HG02610 (cell line): ENCODE data around the gene RAB31.

Source experiments
- ATAC-seq: cut with Tn5 transposase; IDR thresholded peaks from one replicate; pipeline ENCODE4 v1.9.1; 2021; ENCODE audit warnings: mild to moderate bottlenecking, moderate library complexity; ENCODE audit not compliant: unreplicated experiment

The RAB31 gene

GRCh38 chr18:9810299-9810698 lies 102.2 kb downstream of the RAB31 start:
- no peak for ATAC-seq

GRCh38 chr18:9810994-9811705 lies 103.0 kb downstream of the RAB31 start:
- ATAC-seq, result no peak

- no peak for ATAC-seq
Measured at GRCh38 chr18:9811978-9812377, 103.9 kb downstream of the RAB31 start.

- ATAC-seq, result no peak
Measured at GRCh38 chr18:9814431-9814830, 106.3 kb downstream of the RAB31 start.

- no peak for ATAC-seq
Measured at GRCh38 chr18:9817286-9817685, 109.2 kb downstream of the RAB31 start.

- ATAC-seq, result no peak
Measured at GRCh38 chr18:9817725-9818422, 109.8 kb downstream of the RAB31 start.

GRCh38 chr18:9818423-9818734 lies 110.3 kb downstream of the RAB31 start:
- ATAC-seq, result no peak

GRCh38 chr18:9820127-9820526 lies 112.0 kb downstream of the RAB31 start:
- ATAC-seq, result no peak

- ATAC-seq, result no peak
Measured at GRCh38 chr18:9820719-9821118, 112.6 kb downstream of the RAB31 start.

GRCh38 chr18:9822587-9823185 lies 114.6 kb downstream of the RAB31 start:
- ATAC-seq, result no peak

GRCh38 chr18:9823805-9824473 lies 115.8 kb downstream of the RAB31 start:
- no peak for ATAC-seq

GRCh38 chr18:9824474-9824832 lies 116.4 kb downstream of the RAB31 start:
- no peak for ATAC-seq

GRCh38 chr18:9824952-9825371 lies 116.9 kb downstream of the RAB31 start:
- ATAC-seq, result no peak

- no peak for ATAC-seq
Measured at GRCh38 chr18:9825571-9826073, 117.5 kb downstream of the RAB31 start.

- no peak for ATAC-seq
Measured at GRCh38 chr18:9826685-9827084, 118.6 kb downstream of the RAB31 start.

- ATAC-seq, result no peak
Measured at GRCh38 chr18:9827211-9827792, 119.2 kb downstream of the RAB31 start.

GRCh38 chr18:9827793-9828505 lies 119.8 kb downstream of the RAB31 start:
- ATAC-seq, result no peak

GRCh38 chr18:9828506-9829396 lies 120.7 kb downstream of the RAB31 start:
- no peak for ATAC-seq

GRCh38 chr18:9829397-9829712 lies 121.3 kb downstream of the RAB31 start:
- no peak for ATAC-seq
